HG03520 (cell line): ENCODE data around the gene SDR42E2.
"Not testable (repeated sequence)": the region's sequence is repeated elsewhere in the genome, so short reads cannot be mapped to it uniquely, and the experiment has no call there.

Experiments
- ATAC-seq: cut with Tn5 transposase; IDR thresholded peaks from one replicate; pipeline ENCODE4 v1.9.1; 2021; ENCODE audit warnings: mild to moderate bottlenecking, moderate library complexity; ENCODE audit not compliant: unreplicated experiment

SDR42E2 gene

GRCh38 chr16:22190776-22191531, 28.6 kb downstream of the SDR42E2 start:
- peak; percentile 43 for ATAC-seq

GRCh38 chr16:22191532-22192260, 29.4 kb downstream of the SDR42E2 start:
- ATAC-seq = no peak

GRCh38 chr16:22192261-22193062, 30.2 kb downstream of the SDR42E2 start:
- no peak for ATAC-seq

GRCh38 chr16:22193063-22193411, 30.7 kb downstream of the SDR42E2 start:
- no peak for ATAC-seq

- ATAC-seq = no peak
These were observed 32.6 kb downstream of the SDR42E2 start for GRCh38 chr16:22194707-22195444.

- no peak for ATAC-seq
These were observed 33.1 kb downstream of the SDR42E2 start for GRCh38 chr16:22195445-22195694.

- ATAC-seq = peak; percentile 31
These were observed 33.6 kb downstream of the SDR42E2 start for GRCh38 chr16:22195695-22196558.

GRCh38 chr16:22196559-22197168, 34.4 kb downstream of the SDR42E2 start:
- ATAC-seq = not testable (repeated sequence)

- ATAC-seq = no peak
These were observed 36.4 kb downstream of the SDR42E2 start for GRCh38 chr16:22198547-22199293.

- no peak for ATAC-seq
These were observed 39.9 kb downstream of the SDR42E2 start for GRCh38 chr16:22202261-22202637.

GRCh38 chr16:22203091-22203490, 40.8 kb downstream of the SDR42E2 start:
- no peak for ATAC-seq

- no peak for ATAC-seq
These were observed 41.9 kb downstream of the SDR42E2 start for GRCh38 chr16:22204091-22204655.

- ATAC-seq = no peak
These were observed 43.3 kb downstream of the SDR42E2 start for GRCh38 chr16:22205577-22206012.

GRCh38 chr16:22206013-22206841, 43.9 kb downstream of the SDR42E2 start, which contains the start of gene EEF2K:
Gene EEF2K (plus strand): TSS chr16:22206278. CDS start chr16:22225730, 19,452 bp downstream.
- ATAC-seq = peak; percentile 81

GRCh38 chr16:22206842-22207714, 44.8 kb downstream of the SDR42E2 start:
- ATAC-seq = peak; percentile 43

GRCh38 chr16:22207715-22208360, 45.5 kb downstream of the SDR42E2 start:
- no peak for ATAC-seq
